HCT116 (cell line): ENCODE measurements around the gene HS6ST3. TPM values are rescaled to one million over a fixed set of nuclear protein-coding genes. Genes with fewer than 3 reads are reported as not detected.

ENCODE experiments used
- ATAC-seq: fragments of 200-7000 bp; cut with Tn5 transposase; 2 replicates; pipeline ENCODE4 v1.9.1; 2020; ENCODE audit warnings: mild to moderate bottlenecking, moderate library complexity
- BruUV-seq: library from RNA; stranded (reverse); fragments of 400-500 nt; replicated peaks from 2 replicates; lab custom pipeline; 2021; lab: Mats Ljungman, UMichigan
- CTCF ChIA-PET: fragments of 300-600 bp; sonication (Branson Sonifier 250); formaldehyde crosslinking; loops from one replicate; lab custom pipeline; 2021; ENCODE audit warnings: antibody characterized with exemption; lab: Charles Lee
- POLR2A ChIA-PET: fragments of 300-600, 350-600 bp; sonication (Branson Sonifier 250); formaldehyde crosslinking; loops from one replicate; lab custom pipeline; 2021; ENCODE audit warnings: antibody characterized with exemption; lab: Charles Lee
- RAD21 ChIA-PET, 2 experiments: fragments of 300-600 bp; sonication (Branson Sonifier 250); formaldehyde crosslinking; loops; one replicate each; lab custom pipeline; 2023; ENCODE audit warnings: low total read pairs in 2 of 2; ENCODE audit not compliant: uncharacterized antibody in 2 of 2, unreplicated experiment in 2 of 2, low non-redundant PET in 1 of 2; lab: Charles Lee
- DNase-seq: peaks from one replicate; pipeline ENCODE4 v3.0.0-alpha.2; 2010; ENCODE audit warnings: low read depth, low spot score
- H2AFZ ChIP-seq: fragments of 200-600 bp; shearing (Covaris generic), sonication (generic); 2 replicates; pipeline ENCODE4 v1.6.1; 2017; ENCODE audit warnings: low read depth, mixed run types, mixed read lengths, antibody characterized with exemption, low read length; ENCODE audit not compliant: poor library complexity, severe bottlenecking
- H3K27ac ChIP-seq: 2 replicates; pipeline ENCODE4 v1.5.1; 2012; ENCODE audit warnings: low read depth, low read length
- H3K27me3 ChIP-seq: fragments of 200-600 bp; sonication (generic); 2 replicates; pipeline ENCODE4 v1.6.1; 2016; ENCODE audit warnings: mixed run types, low read length, mixed read lengths; ENCODE audit not compliant: insufficient read depth
- H3K36me3 ChIP-seq, 2 experiments: fragments of 200-500 bp in 1 of 2; fragments of 200-600 bp in 1 of 2; sonication (Bioruptor generic) in 1 of 2; sonication (generic) in 1 of 2; 2 replicates each; pipeline versions ENCODE4 v1.5.1 to v1.6.1; 2014 to 2016; ENCODE audit warnings: low read length in 2 of 2, inconsistent platforms in 1 of 2, mixed read lengths in 1 of 2, mixed run types in 1 of 2; ENCODE audit not compliant: insufficient read depth in 2 of 2, control insufficient read depth in 1 of 2
- H3K4me1 ChIP-seq, 2 experiments: fragments of 200-600 bp in 1 of 2; sonication (generic) in 1 of 2; 2 replicates each; pipeline versions ENCODE4 v1.5.1 to v1.6.1; 2012 to 2017; ENCODE audit warnings: low read length in 2 of 2, inconsistent platforms in 1 of 2, mild to moderate bottlenecking in 1 of 2, mixed read lengths in 1 of 2, mixed run types in 1 of 2, moderate library complexity in 1 of 2; ENCODE audit not compliant: insufficient read depth in 2 of 2, control insufficient read depth in 1 of 2
- H3K4me2 ChIP-seq: fragments of 200-600 bp; sonication (generic); 2 replicates; pipeline ENCODE4 v1.6.1; 2017; ENCODE audit warnings: mixed run types, low read length, mixed read lengths
- H3K4me3 ChIP-seq, 2 experiments: fragments of 200-600 bp in 1 of 2; sonication (generic) in 1 of 2; replicated peaks in 1 of 2; 2 replicates each; pipeline ENCODE4 v1.5.1; 2011 to 2016; ENCODE audit warnings: low read length in 2 of 2, control low read depth in 1 of 2, low read depth in 1 of 2, mild to moderate bottlenecking in 1 of 2, mixed read lengths in 1 of 2, mixed run types in 1 of 2
- H3K79me2 ChIP-seq: fragments of 200-600 bp; sonication (generic); 2 replicates; pipeline ENCODE4 v1.6.1; 2017; ENCODE audit warnings: mild to moderate bottlenecking, mixed run types, low read length, moderate library complexity, mixed read lengths; ENCODE audit not compliant: insufficient read depth
- H3K9ac ChIP-seq: fragments of 200-600 bp; sonication (generic); 2 replicates; pipeline ENCODE4 v1.6.1; 2016; ENCODE audit warnings: low read length, mixed read lengths
- H3K9me2 ChIP-seq: fragments of 200-600 bp; sonication (generic), shearing (Covaris generic); 2 replicates; pipeline ENCODE4 v1.6.1; 2017; ENCODE audit warnings: mixed run types, mild to moderate bottlenecking, moderate library complexity; ENCODE audit not compliant: insufficient read depth
- H3K9me3 ChIP-seq, 2 experiments: fragments of 200-500 bp in 1 of 2; fragments of 200-600 bp in 1 of 2; sonication (Bioruptor generic) in 1 of 2; sonication (generic) in 1 of 2; 2 replicates each; pipeline ENCODE4 v1.6.1; 2014 to 2017; ENCODE audit warnings: low read length in 2 of 2, mixed read lengths in 2 of 2, inconsistent platforms in 1 of 2, low read depth in 1 of 2, mild to moderate bottlenecking in 1 of 2, mixed run types in 1 of 2, moderate library complexity in 1 of 2; ENCODE audit not compliant: control insufficient read depth in 1 of 2, insufficient read depth in 1 of 2
- H4K20me1 ChIP-seq: fragments of 200-600 bp; sonication (generic), shearing (Covaris generic); 2 replicates; pipeline ENCODE4 v1.6.1; 2017; ENCODE audit warnings: mixed run types, mild to moderate bottlenecking, moderate library complexity; ENCODE audit not compliant: insufficient read depth
- ATF3 ChIP-seq: IDR thresholded peaks from 2 replicates; pipeline ENCODE4 v1.6.1; 2012
- CBX3 ChIP-seq: IDR thresholded peaks from 2 replicates; pipeline ENCODE4 v1.6.1; 2012; ENCODE audit warnings: low read depth
- EGR1 ChIP-seq: IDR thresholded peaks from 2 replicates; pipeline ENCODE4 v1.6.1; 2012; ENCODE audit warnings: low read depth
- ELF1 ChIP-seq: IDR thresholded peaks from 2 replicates; pipeline ENCODE4 v1.6.1; 2012; ENCODE audit warnings: low read depth, borderline replicate concordance
- EZH2 ChIP-seq: fragments of 200-600 bp; sonication (generic); IDR thresholded peaks from 2 replicates; pipeline ENCODE4 v1.6.1; 2017; ENCODE audit warnings: antibody characterized with exemption, mixed run types
- FOSL1 ChIP-seq: IDR thresholded peaks from 2 replicates; pipeline ENCODE4 v1.6.1; 2012; ENCODE audit warnings: low read depth
- JUND ChIP-seq: IDR thresholded peaks from 2 replicates; pipeline ENCODE4 v1.6.1; 2012
- MAX ChIP-seq: IDR thresholded peaks from 2 replicates; pipeline ENCODE4 v1.6.1; 2012
- POLR2A ChIP-seq: IDR thresholded peaks from 2 replicates; pipeline ENCODE4 v1.7.0; 2011; ENCODE audit warnings: borderline replicate concordance; ENCODE audit not compliant: insufficient read depth, insufficient read length; ENCODE audit errors: extremely low read depth
- POLR2AphosphoS5 ChIP-seq: IDR thresholded peaks from 2 replicates; pipeline ENCODE4 v1.6.1; 2011; ENCODE audit warnings: mild to moderate bottlenecking, low read depth, low read length, moderate library complexity
- REST ChIP-seq: IDR thresholded peaks from 2 replicates; pipeline ENCODE4 v1.6.1; 2012; ENCODE audit warnings: low read depth
- SP1 ChIP-seq: IDR thresholded peaks from 2 replicates; pipeline ENCODE4 v1.6.1; 2012; ENCODE audit warnings: low read depth
- SRF ChIP-seq: IDR thresholded peaks from 2 replicates; pipeline ENCODE4 v1.6.1; 2012; ENCODE audit warnings: low read depth
- YY1 ChIP-seq: IDR thresholded peaks from 2 replicates; pipeline ENCODE4 v1.6.1; 2011; ENCODE audit warnings: low read length, low read depth, moderate library complexity, mild to moderate bottlenecking; ENCODE audit not compliant: insufficient replicate concordance; ENCODE audit errors: extremely low read depth
- intact Hi-C: fragments of 100-400 bp; cut with micrococcal nuclease; formaldehyde crosslinking; loops from 2 replicates; pipeline ENCODE4 v1.10.0; 2022
- total RNA-seq: library from RNA; stranded (reverse); gene quantifications from one replicate; pipeline ENCODE4 v1.2.1, GENCODE V29; 2021; ENCODE audit not compliant: unreplicated experiment

HS6ST3 gene
- total RNA-seq, 1 experiment from 2014 or later: 0.10 TPM

GRCh38 chr13:96766306-96766705 lies 676.4 kb downstream of the HS6ST3 start:
- Histone ChIP-seq H2AFZ (no peak overlapping the region), H3K27ac (no peak overlapping the region), H3K4me1 (no peaks in the 10 kb centered on the region), H3K9ac (no peak overlapping the region), H3K4me2 (no peak overlapping the region), H3K27me3 (peaks cover 20% of the 10 kb centered on the region), H3K9me3 (no peaks in the 10 kb centered on the region), H3K79me2 (no peaks in the 10 kb centered on the region), H3K36me3 (no peaks in the 10 kb centered on the region), H4K20me1 (no peaks in the 10 kb centered on the region), H3K9me2 (no peaks in the 10 kb centered on the region), H3K4me3 (no peak overlapping the region)
- ChIA-PET CTCF (no interaction called here), POLR2A (no interaction called here), RAD21 (no interaction called here)
- TF ChIP-seq CBX3 (no peak), YY1 (no peak), EGR1 (no peak), REST (no peak), JUND (no peak)
- BruUV-seq: no TSS peak
- DNase-seq (no peak), ATAC-seq (no peak)
- intact Hi-C loops: no loop called here

- intact Hi-C loops: no loop called here
- CTCF ChIA-PET: no interaction called here
- no peaks in the 10 kb centered on the region for H3K9me2 ChIP-seq
- H3K27me3 ChIP-seq: peaks cover 17% of the 10 kb centered on the region; the same call in 1 of the 2 replicates
- RAD21 ChIA-PET: interaction anchor here in 1 of 2 experiments (0.5 kb wide), 1 partner anchor 73 kb away, joined by 3 read pairs; no protein-coding TSS in a partner anchor
- POLR2A ChIA-PET: no interaction called here
- no peaks in the 10 kb centered on the region for H3K79me2 ChIP-seq
- no peaks in the 10 kb centered on the region for H4K20me1 ChIP-seq
- H3K4me3 ChIP-seq: no peak overlapping the region
- no peak overlapping the region for H3K27ac ChIP-seq
- H3K9ac ChIP-seq: no peak overlapping the region
- no peak for TF ChIP-seq ELF1
- TF ChIP-seq YY1: no peak
- TF ChIP-seq SRF: no peak
- TF ChIP-seq REST: no peak
- no peak for TF ChIP-seq EZH2
- no peak for TF ChIP-seq JUND
- no peak for TF ChIP-seq FOSL1
- TF ChIP-seq CBX3: no peak
- TF ChIP-seq SP1: no peak
- no peak for TF ChIP-seq POLR2AphosphoS5
- TF ChIP-seq EGR1: no peak
- TF ChIP-seq POLR2A: no peak
- no peak for TF ChIP-seq ATF3
- TF ChIP-seq MAX: no peak
- DNase-seq (no peak), ATAC-seq (no peak)
- H2AFZ ChIP-seq: no peak overlapping the region
- no peaks in the 10 kb centered on the region for H3K36me3 ChIP-seq
- BruUV-seq: no TSS peak
- H3K4me1 ChIP-seq: no peaks in the 10 kb centered on the region
- H3K4me2 ChIP-seq: no peak overlapping the region
- no peaks in the 10 kb centered on the region for H3K9me3 ChIP-seq
These were observed 678.6 kb downstream of the HS6ST3 start for GRCh38 chr13:96768524-96768923.
